Skin of body (tissue), 2 donors: ENCODE data around the gene UNC13B. TPM values are rescaled to one million over a fixed set of nuclear protein-coding genes. Genes with fewer than 3 reads are reported as not detected.

Experiments used
- DNase-seq: peaks from one replicate; lab custom pipeline; 2025; lab: John Stamatoyannopoulos, UW
- total RNA-seq: library from RNA; depleted of rRNA; stranded (reverse); fragments of >200 nt; gene quantifications from one replicate; pipeline ENCODE4 v1.2.3, GENCODE V29; 2014

UNC13B gene
- total RNA-seq, 1 donor from 2014 or later = 13.9 TPM

DNA sequence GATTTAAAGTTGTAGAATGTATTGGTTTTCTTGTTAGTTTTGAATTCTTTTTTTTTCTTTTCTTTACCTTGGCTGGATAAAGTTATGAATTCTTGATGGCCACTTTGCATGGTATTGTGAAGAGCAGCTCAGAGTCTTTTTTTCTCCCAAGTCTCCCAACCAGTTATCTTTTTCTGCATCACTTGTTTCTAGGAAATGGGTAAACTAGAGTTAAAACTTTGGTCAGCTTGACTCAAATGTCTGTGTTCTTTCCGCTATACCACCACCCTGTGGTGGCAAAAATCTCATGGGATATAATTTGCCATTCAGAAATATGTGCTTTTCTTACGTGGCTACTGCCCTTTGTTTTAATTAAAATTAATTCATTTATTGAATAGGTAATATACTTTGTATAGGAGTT lies 113.2 kb downstream of the UNC13B start:
- DNase-seq = no peak

GRCh38 chr9:35277171-35277520 lies 115.3 kb downstream of the UNC13B start:
- DNase-seq = no peak

DNA sequence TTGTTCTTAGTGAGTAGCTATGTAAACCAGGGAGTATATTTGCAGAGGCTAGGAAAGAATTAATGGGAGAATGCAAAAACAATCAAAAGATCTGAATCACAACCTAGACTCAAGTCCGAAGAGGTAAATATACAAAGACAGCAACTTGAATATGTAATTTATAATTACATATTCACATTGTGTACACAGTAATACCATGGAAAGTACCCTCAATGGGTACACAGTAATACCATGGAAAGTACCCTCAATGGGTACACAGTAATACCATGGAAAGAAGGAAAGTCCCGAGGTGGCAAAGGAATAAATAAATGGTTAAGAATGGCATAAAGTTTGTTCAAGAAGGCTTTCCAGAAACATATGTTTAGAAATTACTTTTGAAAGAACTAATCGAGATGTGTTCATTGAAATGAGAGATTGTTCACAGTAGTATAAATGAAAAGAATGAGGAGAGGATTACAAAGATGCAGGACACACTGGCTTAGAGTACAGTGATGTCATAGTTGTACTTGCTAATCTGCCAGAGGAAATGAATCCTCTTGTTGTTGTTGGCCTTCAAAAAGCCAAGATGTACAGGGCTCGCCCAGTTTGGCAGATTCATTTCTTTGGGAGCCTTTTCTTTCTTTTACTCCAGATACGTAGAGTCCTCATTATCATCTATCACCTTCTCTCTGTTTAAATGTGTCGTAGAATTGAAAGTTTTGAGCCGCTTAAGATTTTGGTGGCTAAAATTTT lies 116.0 kb downstream of the UNC13B start:
- DNase-seq = no peak

DNA sequence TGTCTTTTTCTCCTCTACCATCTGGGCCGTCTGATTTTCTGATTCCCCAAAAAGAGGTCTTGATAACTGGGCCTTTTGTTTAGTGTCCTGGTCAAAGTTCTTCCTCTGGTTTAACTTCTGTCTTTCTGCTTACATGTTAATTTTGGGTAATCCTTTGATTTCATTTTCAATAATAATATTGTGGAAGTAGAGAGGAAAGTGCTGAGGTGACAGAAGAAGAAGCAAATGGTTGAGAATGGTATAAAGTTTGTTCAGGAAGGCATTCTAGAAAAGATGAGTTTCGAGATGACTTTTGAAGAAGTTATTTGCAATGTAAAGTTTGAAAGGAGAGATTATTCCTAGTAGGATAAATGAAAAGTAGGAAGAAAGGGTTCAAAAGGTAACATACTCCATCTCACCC lies 118.1 kb downstream of the UNC13B start:
- DNase-seq = no peak

GRCh38 chr9:35280399-35280798 lies 118.6 kb downstream of the UNC13B start:
- no peak for DNase-seq

DNA sequence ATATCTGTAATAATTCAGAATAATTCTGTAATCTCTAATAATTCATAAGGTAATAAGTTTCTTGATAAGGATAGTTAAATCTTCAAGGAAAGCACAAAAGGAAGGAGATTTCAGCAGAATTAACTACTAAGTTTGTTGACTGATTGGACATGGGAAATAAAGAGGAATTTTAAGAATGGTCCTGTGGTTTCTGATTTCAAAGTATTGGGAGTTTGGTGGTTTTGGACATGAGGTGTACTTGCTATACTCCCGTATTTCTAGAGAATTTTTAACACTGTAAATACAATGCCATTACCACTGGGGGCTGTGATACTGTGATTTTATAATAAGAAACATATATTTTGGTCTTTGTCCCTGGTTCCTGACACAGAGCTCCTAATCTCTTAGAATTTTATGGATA lies 123.9 kb downstream of the UNC13B start:
- DNase-seq = no peak

GRCh38 chr9:35286381-35286780 lies 124.6 kb downstream of the UNC13B start:
- DNase-seq = no peak

- no peak for DNase-seq
Observed at GRCh38 chr9:35287987-35288632, 126.3 kb downstream of the UNC13B start.

- no peak for DNase-seq
Observed at GRCh38 chr9:35288778-35289177, 127.0 kb downstream of the UNC13B start.

DNA sequence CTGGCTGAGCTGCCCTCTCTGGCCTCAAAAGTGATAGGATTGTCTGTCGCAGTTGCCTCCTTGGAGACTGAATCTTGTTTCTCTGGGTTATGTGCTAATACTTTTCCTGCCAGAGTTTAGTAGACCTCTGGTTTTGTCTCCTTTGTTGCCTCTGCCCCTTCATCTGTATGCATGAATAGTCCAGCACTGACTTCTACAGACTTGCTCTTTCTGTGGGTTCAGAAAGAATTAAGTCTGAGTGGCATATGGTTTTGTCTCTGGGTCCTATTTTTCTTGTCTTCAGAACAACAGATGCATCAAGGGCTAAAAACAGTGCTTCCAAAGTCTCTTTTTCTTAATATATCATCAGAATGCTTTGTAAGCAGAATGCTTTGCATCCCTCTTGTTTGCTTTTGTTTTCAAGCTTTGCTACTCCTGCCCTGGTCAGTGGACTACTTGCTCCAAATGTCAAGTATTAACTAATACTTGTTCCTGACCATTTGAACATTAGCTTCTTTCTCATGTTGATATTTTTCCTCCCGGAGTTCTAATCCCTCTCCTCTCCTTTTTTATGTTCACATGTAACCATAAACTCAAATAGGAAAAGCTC lies 131.7 kb downstream of the UNC13B start:
- no peak for DNase-seq

GRCh38 chr9:35294066-35294465 lies 132.3 kb downstream of the UNC13B start:
- no peak for DNase-seq

GRCh38 chr9:35294556-35294955 lies 132.7 kb downstream of the UNC13B start:
- no peak for DNase-seq

DNA sequence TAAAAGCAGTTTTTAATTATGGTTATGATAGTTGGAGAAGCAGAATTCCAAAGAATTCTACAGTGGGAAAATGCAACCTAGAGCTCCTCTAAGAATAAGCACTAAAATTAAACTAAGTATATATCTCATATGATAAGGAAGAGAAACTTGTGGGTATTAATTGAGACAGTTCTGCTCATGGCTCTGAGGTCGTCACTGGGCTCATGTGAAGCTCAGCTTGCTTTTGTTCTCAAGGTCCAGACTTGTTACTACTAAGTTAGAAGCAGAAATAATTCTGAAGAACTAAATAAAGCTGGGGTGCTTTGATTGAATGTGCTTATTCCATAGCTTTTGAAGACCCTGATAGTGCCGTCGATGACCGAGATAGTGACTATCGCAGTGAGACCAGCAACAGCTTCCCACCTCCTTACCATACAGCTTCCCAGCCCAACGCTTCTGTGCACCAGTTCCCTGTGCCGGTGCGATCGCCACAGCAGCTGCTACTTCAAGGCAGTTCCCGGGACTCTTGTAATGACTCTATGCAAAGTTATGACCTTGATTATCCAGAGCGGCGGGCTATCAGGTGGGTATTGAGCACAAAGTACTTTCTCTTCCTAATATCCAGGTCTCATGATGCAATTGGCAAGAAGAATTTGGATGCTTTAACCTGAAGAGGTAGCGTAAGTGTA lies 133.7 kb downstream of the UNC13B start:
- no peak for DNase-seq

- no peak for DNase-seq
Observed at GRCh38 chr9:35303567-35303966, 141.8 kb downstream of the UNC13B start.

GRCh38 chr9:35306283-35306682 lies 144.5 kb downstream of the UNC13B start:
- no peak for DNase-seq

- DNase-seq = no peak
Observed at GRCh38 chr9:35308316-35308715, 146.5 kb downstream of the UNC13B start.

DNA sequence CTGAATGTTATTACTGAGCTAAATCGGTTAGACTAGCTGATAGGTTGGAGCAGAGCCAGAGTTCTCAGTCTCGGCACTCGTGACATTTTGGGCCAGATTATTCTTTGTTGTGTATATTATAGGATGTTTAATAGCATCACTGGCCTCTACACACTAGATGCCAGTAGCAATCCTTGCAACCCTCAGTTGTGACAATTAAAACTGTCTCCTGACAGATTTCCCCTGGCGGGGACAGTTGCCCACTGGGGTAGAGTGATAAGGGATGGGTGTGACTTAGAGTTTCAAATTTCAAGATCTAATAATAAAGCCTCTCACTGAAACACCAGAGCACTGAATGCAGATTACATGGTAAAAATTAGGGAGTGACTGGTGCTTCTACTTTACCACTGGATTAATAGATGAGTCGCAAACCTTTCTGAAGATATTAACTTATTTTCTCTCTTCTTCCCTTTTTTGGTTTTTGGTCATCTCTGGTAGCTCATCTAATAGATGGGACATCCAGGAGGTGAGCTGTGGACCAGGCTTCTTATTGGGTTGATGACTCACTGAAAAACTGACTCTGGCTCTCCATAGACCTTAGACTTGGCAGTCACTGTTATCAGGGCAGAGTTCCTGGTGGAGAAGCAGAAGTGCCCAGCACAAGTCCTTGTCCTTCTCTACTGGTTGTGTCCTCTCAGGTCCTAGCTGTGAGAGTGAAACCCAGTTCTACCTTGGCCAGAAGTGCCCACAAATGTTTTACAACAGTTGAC lies 150.3 kb downstream of the UNC13B start:
- DNase-seq = no peak

- DNase-seq = no peak
Observed at GRCh38 chr9:35313460-35313859, 151.7 kb downstream of the UNC13B start.

DNA sequence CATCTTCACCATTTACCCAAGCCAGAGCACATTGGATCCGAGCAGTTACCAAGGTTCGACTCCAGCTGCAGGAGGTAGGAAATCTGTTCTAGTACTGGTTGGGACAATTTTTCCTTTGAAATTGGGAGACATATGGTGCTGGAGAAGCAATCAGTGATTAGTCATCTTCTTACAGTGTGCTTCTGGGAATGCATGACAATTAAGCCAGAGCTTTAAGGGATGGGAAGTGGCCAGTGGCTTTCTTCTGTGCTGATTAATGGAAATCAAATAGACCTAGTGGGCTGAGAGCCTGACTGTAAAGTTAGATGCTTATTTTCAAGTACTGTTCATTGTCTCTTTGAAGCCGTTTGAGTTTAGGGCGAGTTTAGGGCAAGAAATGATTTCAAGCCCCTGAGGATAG lies 152.1 kb downstream of the UNC13B start:
- no peak for DNase-seq

GRCh38 chr9:35318741-35319140 lies 156.9 kb downstream of the UNC13B start:
- DNase-seq = no peak

- DNase-seq = no peak
Observed at GRCh38 chr9:35322075-35322885, 160.5 kb downstream of the UNC13B start.
